HepG2 (cell line): ENCODE measurements around the gene NSMCE1. TPM values are rescaled to one million over a fixed set of nuclear protein-coding genes. Genes with fewer than 3 reads are reported as not detected.

Experiments
- ELF3 ChIP-seq: IDR thresholded peaks from 2 replicates; pipeline ENCODE4 v1.6.1; 2016; ENCODE audit warnings: missing genetic modification reagents, missing compliant biosample characterization
- FOXK1 ChIP-seq: sonication (generic); formaldehyde crosslinking; IDR thresholded peaks from 2 replicates; pipeline ENCODE4 v1.4.0; 2020; ENCODE audit warnings: low read depth, missing genetic modification reagents, borderline replicate concordance
- FOXK2 ChIP-seq: fragments of 450-650 bp; IDR thresholded peaks from 2 replicates; pipeline ENCODE4 v1.6.1; 2016
- FOXP4 ChIP-seq: sonication (generic); formaldehyde crosslinking; IDR thresholded peaks from 2 replicates; pipeline ENCODE4 v1.4.0; 2020; ENCODE audit warnings: missing genetic modification reagents
- SAFB2 ChIP-seq: sonication (generic); formaldehyde crosslinking; IDR thresholded peaks from 2 replicates; pipeline ENCODE4 v1.5.1; 2020; ENCODE audit warnings: missing genetic modification reagents, low read depth, mild to moderate bottlenecking, borderline replicate concordance
- TP53 ChIP-seq: sonication (generic); formaldehyde crosslinking; conservative IDR thresholded peaks from 2 replicates; pipeline ENCODE4 v1.4.0; 2020; ENCODE audit warnings: missing genetic modification reagents
- ZNF121 ChIP-seq: sonication (generic); formaldehyde crosslinking; IDR thresholded peaks from 2 replicates; pipeline ENCODE4 v1.5.0; 2020; ENCODE audit warnings: mild to moderate bottlenecking, missing genetic modification reagents
- polyA plus RNA-seq, 8 experiments: library from polyadenylated mRNA; depleted of rRNA in 3 of 8; stranded (reverse) in 7 of 8; unstranded in 1 of 8; fragments of >200 nt; fragmentation: Illumina TruSeq in 4 of 8; extraction: Trizol in 4 of 8; gene quantifications; 2 replicates each; pipeline versions ENCODE4 v1.2.1 to v1.2.3, GENCODE V29; 2011 to 2016; ENCODE audit warnings: low read depth in 4 of 8, missing spikeins in 1 of 8, mixed read lengths in 1 of 8; ENCODE audit not compliant: insufficient read depth in 1 of 8
- total RNA-seq, 5 experiments: library from RNA; depleted of rRNA; stranded (reverse); fragments of >200 nt; fragmentation: Illumina TruSeq; extraction: Trizol; gene quantifications; 2 replicates each; pipeline ENCODE4 v1.2.3, GENCODE V29; 2016; ENCODE audit warnings: low read depth in 1 of 5
- TF ChIP-seq, protein P1 (sequence below): sonication (generic); formaldehyde crosslinking; IDR thresholded peaks from 2 replicates; pipeline ENCODE4 v1.5.1; 2020; ENCODE audit warnings: missing genetic modification reagents, mild to moderate bottlenecking, borderline replicate concordance
- TF ChIP-seq, protein P2 (sequence below): sonication (generic); formaldehyde crosslinking; IDR thresholded peaks from 2 replicates; pipeline ENCODE4 v1.4.0; 2020; ENCODE audit warnings: missing genetic modification reagents
- TF ChIP-seq, protein P3 (sequence below): sonication (generic); formaldehyde crosslinking; IDR thresholded peaks from 2 replicates; pipeline ENCODE4 v1.9.0; 2021; ENCODE audit warnings: missing genetic modification reagents, borderline replicate concordance
- TF ChIP-seq, protein P4 (sequence below): sonication (generic); formaldehyde crosslinking; IDR thresholded peaks from 2 replicates; pipeline ENCODE4 v1.5.0; 2020; ENCODE audit warnings: mild to moderate bottlenecking, missing genetic modification reagents, borderline replicate concordance

The NSMCE1 gene
- total and polyA plus RNA-seq, 2 of the 13 experiments (the other 11 are each of a cell fraction or from before 2014, with no cell fraction given), result 42.7 to 52.9 TPM

- TF ChIP-seq, protein P1, sequence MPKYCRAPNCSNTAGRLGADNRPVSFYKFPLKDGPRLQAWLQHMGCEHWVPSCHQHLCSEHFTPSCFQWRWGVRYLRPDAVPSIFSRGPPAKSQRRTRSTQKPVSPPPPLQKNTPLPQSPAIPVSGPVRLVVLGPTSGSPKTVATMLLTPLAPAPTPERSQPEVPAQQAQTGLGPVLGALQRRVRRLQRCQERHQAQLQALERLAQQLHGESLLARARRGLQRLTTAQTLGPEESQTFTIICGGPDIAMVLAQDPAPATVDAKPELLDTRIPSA (CRISPR knock-in tag), result no peak
- TF ChIP-seq FOXP4 (CRISPR knock-in tag) (no peak; the same call in 1 of the 2 replicates), FOXK1 (peak; percentile 51; the same call in 1 of the 2 replicates), ZNF121 (peak; percentile 32; the same call in 1 of the 2 replicates), FOXK2 (no peak), ELF3 (CRISPR knock-in tag) (no peak), TP53 (CRISPR knock-in tag) (no peak), SAFB2 (no peak; the same call in 1 of the 2 replicates)
- TF ChIP-seq, protein P2, sequence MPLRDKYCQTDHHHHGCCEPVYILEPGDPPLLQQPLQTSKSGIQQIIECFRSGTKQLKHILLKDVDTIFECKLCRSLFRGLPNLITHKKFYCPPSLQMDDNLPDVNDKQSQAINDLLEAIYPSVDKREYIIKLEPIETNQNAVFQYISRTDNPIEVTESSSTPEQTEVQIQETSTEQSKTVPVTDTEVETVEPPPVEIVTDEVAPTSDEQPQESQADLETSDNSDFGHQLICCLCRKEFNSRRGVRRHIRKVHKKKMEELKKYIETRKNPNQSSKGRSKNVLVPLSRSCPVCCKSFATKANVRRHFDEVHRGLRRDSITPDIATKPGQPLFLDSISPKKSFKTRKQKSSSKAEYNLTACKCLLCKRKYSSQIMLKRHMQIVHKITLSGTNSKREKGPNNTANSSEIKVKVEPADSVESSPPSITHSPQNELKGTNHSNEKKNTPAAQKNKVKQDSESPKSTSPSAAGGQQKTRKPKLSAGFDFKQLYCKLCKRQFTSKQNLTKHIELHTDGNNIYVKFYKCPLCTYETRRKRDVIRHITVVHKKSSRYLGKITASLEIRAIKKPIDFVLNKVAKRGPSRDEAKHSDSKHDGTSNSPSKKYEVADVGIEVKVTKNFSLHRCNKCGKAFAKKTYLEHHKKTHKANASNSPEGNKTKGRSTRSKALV, result no peak
- TF ChIP-seq, protein P3, sequence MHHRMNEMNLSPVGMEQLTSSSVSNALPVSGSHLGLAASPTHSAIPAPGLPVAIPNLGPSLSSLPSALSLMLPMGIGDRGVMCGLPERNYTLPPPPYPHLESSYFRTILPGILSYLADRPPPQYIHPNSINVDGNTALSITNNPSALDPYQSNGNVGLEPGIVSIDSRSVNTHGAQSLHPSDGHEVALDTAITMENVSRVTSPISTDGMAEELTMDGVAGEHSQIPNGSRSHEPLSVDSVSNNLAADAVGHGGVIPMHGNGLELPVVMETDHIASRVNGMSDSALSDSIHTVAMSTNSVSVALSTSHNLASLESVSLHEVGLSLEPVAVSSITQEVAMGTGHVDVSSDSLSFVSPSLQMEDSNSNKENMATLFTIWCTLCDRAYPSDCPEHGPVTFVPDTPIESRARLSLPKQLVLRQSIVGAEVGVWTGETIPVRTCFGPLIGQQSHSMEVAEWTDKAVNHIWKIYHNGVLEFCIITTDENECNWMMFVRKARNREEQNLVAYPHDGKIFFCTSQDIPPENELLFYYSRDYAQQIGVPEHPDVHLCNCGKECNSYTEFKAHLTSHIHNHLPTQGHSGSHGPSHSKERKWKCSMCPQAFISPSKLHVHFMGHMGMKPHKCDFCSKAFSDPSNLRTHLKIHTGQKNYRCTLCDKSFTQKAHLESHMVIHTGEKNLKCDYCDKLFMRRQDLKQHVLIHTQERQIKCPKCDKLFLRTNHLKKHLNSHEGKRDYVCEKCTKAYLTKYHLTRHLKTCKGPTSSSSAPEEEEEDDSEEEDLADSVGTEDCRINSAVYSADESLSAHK (CRISPR knock-in tag), result no peak
- TF ChIP-seq, protein P4, sequence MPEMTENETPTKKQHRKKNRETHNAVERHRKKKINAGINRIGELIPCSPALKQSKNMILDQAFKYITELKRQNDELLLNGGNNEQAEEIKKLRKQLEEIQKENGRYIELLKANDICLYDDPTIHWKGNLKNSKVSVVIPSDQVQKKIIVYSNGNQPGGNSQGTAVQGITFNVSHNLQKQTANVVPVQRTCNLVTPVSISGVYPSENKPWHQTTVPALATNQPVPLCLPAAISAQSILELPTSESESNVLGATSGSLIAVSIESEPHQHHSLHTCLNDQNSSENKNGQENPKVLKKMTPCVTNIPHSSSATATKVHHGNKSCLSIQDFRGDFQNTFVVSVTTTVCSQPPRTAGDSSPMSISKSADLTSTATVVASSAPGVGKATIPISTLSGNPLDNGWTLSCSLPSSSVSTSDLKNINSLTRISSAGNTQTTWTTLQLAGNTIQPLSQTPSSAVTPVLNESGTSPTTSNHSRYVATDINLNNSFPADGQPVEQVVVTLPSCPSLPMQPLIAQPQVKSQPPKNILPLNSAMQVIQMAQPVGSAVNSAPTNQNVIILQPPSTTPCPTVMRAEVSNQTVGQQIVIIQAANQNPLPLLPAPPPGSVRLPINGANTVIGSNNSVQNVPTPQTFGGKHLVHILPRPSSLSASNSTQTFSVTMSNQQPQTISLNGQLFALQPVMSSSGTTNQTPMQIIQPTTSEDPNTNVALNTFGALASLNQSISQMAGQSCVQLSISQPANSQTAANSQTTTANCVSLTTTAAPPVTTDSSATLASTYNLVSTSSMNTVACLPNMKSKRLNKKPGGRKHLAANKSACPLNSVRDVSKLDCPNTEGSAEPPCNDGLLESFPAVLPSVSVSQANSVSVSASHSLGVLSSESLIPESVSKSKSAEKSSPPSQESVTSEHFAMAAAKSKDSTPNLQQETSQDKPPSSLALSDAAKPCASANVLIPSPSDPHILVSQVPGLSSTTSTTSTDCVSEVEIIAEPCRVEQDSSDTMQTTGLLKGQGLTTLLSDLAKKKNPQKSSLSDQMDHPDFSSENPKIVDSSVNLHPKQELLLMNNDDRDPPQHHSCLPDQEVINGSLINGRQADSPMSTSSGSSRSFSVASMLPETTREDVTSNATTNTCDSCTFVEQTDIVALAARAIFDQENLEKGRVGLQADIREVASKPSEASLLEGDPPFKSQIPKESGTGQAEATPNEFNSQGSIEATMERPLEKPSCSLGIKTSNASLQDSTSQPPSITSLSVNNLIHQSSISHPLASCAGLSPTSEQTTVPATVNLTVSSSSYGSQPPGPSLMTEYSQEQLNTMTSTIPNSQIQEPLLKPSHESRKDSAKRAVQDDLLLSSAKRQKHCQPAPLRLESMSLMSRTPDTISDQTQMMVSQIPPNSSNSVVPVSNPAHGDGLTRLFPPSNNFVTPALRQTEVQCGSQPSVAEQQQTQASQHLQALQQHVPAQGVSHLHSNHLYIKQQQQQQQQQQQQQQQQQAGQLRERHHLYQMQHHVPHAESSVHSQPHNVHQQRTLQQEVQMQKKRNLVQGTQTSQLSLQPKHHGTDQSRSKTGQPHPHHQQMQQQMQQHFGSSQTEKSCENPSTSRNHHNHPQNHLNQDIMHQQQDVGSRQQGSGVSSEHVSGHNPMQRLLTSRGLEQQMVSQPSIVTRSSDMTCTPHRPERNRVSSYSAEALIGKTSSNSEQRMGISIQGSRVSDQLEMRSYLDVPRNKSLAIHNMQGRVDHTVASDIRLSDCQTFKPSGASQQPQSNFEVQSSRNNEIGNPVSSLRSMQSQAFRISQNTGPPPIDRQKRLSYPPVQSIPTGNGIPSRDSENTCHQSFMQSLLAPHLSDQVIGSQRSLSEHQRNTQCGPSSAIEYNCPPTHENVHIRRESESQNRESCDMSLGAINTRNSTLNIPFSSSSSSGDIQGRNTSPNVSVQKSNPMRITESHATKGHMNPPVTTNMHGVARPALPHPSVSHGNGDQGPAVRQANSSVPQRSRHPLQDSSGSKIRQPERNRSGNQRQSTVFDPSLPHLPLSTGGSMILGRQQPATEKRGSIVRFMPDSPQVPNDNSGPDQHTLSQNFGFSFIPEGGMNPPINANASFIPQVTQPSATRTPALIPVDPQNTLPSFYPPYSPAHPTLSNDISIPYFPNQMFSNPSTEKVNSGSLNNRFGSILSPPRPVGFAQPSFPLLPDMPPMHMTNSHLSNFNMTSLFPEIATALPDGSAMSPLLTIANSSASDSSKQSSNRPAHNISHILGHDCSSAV (CRISPR knock-in tag), result no peak
Measured at GRCh38 chr16:27214084-27214961, 54.2 kb downstream of the NSMCE1 start (continued).
